ENCODE measurements around the gene SMYD3.

The SMYD3 gene

DNA sequence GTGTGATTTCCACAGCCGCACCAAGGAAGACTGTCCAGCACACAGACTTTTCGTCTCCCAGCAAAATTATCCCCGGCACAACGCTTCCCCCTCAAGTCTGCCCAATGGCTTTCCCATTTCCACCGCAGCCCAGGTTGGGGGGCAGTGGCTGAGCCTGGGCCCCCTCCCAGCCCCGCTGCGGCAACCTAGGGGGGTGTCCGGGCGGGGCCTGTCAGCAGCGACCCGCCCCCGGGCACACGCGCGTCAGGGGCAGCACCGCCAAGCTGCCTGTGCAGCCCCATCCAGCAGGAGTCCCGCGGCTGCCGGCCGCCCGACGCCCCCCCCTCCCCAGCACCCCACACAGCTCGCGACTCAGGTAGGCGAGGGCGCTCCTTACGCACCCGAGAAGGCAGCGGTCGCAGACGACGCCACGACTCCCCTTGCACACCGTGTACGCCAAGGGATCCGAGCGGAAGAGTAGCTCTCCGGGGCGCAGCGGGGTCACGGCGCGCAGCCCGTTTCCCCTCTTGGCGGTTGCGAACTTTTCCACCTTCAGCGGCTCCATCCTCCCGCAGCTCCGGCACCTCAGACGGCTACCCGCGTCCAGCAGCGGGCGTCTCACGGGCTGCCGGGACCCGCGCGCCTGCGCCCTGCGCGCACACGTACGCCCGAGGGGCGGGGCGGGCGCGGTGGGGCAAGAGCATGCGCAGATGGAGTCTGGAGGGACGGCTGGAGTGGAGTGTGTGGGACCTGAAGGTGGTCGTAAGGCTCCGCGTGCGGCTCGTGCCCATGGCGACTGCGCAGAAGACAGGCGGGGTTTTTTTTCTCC, at the start of gene SMYD3:
SMYD3 (minus strand) TSS at position 606 of the 808 bp plus-strand sequence.
- DNase-seq (ENCODE audit: low read depth, low spot score): peak; percentile 90

DNA sequence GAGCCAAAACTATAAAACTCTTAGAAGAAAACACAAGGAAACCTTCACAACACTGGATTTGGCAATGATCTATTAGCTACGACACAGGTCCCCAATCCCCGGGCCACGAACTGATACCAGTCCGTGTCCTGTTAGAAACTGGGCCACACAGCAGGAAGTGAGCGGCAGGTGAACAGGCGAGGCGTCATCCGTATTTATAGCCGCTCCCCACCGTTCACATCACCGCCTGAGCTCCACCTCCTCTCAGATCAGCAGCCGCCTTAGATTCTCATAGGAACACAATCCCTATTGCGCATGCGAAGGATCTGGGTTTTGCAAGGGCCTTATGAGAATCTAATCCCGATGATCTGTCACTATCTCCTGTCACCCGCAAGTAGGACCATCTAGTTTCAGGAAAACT, 47.1 kb upstream of the SMYD3 start:
- no peak for DNase-seq (ENCODE audit: low read depth, low spot score)

DNA sequence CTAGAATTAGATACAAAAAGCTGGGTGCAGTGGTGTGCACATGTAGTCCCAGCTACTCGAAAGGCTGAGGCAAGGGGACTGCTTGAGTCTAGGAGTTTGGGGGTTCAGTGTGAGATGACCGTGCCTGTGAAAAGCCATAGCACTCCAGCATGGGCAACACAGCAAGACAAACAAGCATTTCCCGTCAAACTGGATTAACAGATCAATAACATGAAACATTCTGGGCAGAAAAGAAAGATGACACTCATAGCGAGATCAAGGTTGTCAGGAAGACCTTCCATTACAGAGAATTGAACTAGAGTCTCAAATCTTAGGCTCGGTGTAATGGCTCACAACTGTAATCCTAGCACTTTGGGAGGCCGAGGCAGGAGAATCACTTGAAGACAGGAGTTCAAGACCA, 45.0 kb upstream of the SMYD3 start:
- no peak for DNase-seq (ENCODE audit: low read depth, low spot score)

DNA sequence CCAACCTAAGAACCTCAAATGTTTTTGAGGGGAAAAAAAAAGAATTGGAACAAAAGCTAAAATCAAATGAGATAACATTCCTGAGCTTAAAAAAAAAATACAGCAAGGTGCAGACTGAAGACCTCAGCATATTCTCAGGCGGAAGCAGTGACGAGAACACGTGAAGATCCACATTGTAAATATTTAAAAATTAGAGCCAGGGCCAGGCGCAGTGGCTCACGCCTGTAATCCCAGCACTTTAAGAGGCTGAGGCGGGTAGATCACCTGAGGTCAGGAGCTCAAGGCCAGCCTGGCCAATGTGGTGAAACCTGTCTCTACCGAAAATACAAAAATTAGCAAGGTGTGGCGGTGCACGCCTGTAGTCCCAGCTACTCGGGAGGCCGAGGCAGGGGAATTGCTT, 43.3 kb upstream of the SMYD3 start:
- DNase-seq (ENCODE audit: low read depth, low spot score): no peak

DNA sequence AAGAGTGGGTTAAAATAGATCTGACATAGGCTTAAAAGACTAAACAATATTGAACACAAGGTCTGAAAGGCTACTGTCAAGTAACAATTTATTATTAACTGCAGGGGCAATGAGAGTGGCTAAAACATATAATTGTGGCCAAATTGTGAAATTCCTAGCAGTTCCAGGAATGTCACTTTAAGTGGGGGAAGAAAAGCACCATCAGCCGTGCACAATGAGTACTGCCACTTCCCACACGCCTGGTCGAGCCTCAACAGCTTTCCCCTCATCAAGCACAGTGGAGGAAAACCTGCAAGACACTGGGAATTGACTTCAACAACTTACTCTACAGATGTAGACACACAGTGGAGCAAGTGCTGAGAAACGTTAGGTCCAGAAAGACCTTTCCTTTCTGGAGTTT, 42.6 kb upstream of the SMYD3 start:
- no peak for DNase-seq (ENCODE audit: low read depth, low spot score)

DNA sequence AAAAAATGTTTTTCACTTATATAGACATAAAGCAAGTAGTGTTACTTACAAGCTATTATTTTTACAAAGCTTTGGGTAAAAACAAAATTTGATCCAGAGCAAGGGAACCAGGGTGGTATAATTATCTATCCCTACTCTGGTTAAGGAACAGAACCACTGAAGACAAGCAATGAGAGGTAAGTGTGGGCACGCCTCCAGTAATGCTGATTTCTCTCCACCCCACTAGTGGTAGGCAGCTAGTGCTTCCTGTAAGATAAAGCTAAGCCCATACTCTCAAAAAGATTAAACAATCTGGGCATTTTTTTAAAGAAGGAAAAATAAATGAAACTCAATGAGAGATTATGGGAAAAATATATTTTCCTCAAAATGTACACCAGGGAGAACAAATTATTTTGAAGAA, 36.9 kb upstream of the SMYD3 start:
- no peak for DNase-seq (ENCODE audit: low read depth, low spot score)

DNA sequence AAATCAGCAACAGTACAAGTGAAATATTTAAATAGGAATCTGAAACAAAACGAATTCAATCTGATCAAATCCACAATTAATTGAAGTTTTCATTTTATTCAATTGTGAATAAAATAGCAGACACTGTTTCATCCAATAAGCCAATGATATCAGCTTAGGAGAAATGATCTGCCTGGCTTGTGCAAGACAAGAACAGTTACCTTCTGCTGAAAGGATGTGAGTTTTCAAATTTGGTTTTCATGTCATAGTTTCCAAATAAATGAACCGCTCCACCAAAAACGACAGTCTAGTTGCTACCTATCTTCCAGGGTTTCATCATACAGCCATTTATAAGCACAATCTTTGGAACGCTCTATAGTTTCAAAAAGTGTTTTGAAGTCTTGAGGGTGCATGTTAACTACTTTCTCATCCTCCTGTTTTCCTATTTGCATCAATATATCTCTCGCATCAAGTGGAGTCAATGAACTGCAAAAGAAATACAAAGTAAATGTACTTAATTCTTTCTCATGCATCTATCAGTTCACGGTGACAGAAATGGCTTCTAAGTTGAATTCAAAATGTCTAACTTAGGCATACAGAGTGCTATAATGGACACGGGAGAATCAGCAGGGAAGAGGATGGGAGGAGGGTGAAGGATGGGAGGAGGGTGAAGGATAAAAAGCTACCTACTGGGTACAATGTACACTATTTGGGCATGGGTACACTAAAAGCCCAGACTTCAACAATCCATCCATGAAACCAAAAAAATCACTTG, 33.8 kb upstream of the SMYD3 start:
- no peak for DNase-seq (ENCODE audit: low read depth, low spot score)

DNA sequence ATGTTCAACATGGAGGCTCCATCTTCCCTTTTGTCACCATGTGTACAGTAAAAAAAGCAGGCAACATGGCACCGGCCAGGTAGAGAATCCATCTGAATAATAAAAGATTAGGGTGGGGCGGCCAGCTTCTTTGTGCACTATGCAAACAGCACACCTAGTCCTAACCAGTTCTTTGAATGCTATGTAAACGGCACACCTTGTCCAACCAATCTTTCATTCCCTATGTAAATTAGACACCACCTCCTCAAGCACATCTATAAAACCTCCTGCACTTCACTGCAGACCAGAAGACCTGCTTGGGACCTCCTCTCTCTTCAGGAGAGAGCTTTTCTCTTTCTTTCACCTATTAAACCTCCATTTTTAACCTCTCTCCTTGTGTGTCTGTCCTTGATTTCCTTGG, 30.8 kb upstream of the SMYD3 start:
- peak; percentile 10 for DNase-seq (ENCODE audit: low read depth, low spot score)

DNA sequence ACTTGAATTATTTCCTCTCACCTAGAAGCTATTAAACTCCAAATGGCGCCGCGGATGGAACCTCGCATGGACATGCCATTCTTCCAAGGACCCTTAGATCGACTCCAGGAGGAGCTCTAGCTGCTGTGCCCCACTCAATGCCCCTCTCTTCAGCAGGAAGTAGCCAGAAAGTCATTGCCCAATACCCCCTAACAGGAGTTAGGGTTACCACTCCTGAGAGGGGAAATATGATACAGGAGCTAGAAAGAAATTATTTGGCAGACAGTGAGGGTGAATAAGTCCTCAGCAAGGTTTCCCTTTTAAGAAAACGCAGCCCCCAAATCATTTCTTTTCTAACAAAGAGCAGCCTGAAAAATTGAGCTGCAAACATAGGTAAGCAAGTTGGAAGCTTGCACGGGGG, 30.4 kb upstream of the SMYD3 start:
- no peak for DNase-seq (ENCODE audit: low read depth, low spot score)

DNA sequence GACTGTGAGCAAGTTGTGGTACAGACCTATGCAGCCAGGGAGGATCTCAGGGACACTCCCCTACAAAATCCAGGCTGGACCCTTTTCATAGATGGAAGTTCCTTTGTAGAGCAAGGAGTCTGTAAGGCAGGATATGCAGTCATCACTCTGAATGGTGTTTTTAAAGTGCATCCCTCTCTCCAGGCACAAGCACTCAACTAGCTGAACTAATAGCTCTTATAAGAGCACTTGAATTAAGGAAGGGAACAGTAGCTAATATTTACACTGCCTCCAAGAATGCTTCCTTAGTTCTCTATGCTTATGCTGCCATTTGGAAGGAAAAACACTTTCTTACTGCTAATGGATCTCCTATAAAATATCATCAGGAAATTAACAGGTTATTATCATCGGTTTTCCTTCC, 27.0 kb upstream of the SMYD3 start:
- DNase-seq (ENCODE audit: low read depth, low spot score): no peak

DNA sequence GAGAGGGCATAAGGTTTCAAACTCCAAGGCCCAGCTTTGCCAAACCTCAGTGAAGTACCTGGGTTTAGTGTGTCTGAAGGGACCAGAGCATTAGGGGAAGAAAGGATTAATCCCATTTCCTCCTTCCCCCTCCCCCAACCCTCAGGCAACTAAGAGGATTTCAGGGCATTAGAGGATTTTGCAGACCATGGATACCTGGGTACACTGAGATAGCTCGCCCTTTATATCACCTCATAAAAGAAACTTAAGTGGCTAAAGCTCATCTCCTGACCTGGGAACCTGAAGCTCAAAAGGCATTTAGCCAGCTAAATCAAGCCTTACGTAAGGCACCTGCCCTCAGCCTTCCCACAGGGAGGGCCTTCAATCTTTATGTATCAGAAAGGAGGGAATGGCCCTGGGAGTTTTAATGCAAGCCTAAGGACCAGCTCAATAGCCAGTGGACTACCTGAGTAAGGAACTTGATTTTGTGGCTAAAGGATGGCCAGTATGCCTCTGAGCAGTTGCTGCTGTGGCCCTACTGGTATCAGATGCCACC, 26.4 kb upstream of the SMYD3 start:
- DNase-seq (ENCODE audit: low read depth, low spot score): no peak

DNA sequence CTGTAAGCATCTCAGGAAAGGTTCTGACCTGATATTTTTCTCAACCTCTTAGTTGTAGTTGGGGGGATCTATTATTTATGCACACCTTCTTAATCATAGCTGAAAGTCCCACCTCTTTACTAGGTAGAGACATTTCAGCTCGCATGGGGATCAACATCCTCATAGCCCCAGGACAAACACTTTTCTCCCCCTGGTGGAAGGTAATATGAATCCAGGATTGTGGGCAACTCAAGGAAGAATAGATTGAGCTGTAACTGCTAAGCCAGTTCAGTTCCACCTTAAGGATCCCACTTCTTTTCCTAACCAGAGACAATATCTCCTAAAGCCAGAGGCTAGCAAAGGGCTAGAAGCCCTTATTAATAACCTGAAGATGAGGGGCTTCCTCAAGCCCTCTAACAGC, 25.4 kb upstream of the SMYD3 start:
- DNase-seq (ENCODE audit: low read depth, low spot score): no peak

DNA sequence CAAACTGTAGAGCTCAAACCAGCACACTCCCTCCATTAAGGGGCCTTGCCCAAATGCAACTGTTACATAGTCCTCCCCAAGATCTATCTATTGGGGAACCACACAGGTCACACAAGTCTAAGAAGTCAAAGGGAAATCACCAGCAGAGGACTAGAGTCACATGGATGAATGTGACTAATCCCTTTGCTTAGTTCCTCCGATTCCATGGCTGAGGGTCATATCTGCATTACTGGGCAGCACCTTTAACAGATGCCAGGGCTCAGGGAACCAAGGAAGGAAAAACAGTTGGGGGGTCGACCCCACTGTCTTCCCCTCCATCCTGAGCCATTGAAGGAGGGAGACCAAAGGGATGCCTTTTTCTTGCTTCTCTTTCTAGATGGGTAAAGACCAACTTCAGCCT, 23.4 kb upstream of the SMYD3 start:
- no peak for DNase-seq (ENCODE audit: low read depth, low spot score)

DNA sequence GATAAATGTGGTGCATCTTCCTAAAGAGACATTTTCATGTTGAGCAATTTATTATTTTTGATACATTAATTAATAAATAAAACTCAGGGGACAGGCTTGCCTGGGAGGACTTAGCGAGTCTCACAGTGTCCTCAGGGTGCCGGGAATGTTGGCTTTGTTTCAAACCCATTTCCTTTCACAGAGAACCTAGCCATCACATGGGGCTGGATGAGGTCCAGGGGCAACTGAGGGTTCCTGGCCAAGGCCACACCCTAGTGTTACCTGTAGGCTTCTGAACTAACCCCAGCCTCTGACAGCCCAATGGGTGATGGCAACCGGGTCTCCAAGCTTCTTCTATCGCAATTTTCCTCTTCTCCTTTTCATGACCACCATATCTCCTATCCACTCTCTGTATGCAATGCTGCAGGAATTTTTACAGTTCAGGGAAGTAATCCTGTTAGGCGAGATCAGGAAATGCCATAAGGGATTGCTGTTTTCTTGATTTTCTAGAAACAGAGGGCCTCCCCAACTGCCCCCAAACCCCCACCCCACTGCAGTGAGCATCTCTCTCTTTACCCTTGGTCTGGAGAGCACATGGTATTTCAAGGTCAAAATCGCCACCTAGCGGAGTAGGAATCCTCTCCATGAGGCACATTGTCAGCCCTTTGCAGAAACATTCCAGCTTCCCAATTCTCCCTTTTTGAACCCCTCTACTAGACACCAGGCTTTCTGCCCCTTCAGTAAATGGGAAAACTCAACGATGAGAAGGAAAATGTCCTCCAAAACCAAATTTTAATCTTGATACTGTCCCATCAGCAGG, 22.1 kb upstream of the SMYD3 start:
- no peak for DNase-seq (ENCODE audit: low read depth, low spot score)

DNA sequence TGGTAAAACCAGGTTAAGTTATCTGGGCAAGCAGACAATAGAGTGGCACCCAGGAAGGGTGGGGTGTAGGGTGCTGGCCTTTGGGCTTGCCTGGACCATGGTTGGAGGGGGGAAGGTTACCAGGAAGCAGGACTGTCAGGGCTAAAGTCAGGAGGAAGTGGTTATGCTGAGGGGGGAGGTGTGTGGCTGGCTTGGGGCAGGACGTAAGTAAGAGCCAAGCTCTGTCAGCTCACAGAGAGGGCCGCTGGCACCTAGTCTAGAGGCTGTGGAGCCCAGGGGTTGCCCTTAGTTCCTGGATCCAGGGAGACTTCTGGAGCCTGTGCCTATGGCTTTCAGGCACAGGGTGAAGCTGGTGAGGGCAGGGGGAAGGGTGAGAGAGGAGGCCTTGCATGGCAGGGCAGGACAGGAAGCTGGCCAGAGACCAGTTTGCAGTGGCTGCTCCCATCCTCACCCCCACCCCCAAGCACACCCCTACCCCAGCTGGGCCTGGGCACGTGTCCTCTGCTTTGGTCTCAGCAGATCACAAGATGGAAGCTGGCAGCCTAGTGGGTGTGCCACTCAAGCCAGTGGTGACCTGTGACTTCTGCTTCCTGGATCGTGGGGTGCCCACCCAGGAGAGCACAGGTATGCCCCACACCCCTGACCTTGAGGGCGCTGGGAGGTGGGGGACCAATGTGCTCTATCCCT, 20.5 kb upstream of the SMYD3 start:
- DNase-seq (ENCODE audit: low read depth, low spot score): no peak

DNA sequence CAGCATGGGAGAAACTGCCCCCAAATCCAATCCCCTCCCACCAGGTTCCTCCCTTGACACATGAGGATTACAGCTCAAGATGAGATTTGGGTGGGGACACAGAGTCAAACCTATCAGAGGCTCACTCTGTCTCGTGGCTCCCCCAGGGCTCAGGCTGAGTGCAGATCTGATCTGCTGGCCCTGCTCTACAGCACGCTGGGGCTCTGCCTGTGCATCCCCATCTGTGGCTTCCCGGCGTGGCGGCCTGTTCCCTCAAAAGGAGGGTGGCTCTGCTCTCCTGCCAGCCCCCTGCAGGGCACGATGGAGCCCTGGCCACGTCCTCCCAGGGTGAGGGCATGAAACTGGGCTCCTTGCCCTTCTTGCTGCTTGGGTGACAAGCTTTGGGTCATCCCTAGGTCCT, 19.8 kb upstream of the SMYD3 start:
- no peak for DNase-seq (ENCODE audit: low read depth, low spot score)

DNA sequence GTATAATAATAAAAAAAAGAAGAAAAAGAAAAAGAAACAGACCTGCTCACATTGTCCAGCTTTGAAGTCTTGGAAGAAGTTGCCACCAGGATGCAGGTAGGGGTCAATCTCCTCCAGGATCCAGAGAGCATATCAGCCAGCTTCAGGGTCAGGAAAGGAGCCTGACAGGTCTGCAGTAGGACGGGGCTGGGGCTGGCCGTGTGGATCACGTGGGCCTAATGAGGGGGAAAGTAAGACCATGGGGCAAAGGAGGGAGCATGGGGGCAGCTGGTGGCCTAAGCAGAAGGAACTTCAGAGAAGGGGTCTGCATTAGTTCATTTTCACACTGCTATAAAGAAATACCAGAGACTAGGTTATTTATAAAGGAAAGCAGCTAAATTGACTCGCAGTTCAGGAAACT, 19.3 kb upstream of the SMYD3 start:
- no peak for DNase-seq (ENCODE audit: low read depth, low spot score)

DNA sequence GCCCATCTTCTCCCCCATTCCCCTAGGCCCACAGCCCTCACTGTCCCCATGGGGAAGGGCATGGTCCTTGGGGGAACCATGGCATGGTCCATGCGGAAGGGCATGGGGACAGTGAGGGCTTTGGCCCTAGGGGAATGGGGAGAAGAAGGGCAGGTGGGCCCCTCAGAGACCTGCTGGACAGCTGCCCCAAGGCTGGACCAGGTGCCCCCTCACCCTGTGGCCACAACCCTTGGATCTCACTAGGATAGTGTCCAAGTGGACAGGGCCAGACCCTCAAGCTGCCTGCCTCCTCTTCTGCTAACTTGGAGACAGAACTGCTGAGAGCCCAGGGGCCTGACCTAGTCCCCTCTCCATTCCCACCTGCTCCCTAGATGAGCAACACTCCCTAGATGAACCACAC, 12.4 kb upstream of the SMYD3 start:
- no peak for DNase-seq (ENCODE audit: low read depth, low spot score)

DNA sequence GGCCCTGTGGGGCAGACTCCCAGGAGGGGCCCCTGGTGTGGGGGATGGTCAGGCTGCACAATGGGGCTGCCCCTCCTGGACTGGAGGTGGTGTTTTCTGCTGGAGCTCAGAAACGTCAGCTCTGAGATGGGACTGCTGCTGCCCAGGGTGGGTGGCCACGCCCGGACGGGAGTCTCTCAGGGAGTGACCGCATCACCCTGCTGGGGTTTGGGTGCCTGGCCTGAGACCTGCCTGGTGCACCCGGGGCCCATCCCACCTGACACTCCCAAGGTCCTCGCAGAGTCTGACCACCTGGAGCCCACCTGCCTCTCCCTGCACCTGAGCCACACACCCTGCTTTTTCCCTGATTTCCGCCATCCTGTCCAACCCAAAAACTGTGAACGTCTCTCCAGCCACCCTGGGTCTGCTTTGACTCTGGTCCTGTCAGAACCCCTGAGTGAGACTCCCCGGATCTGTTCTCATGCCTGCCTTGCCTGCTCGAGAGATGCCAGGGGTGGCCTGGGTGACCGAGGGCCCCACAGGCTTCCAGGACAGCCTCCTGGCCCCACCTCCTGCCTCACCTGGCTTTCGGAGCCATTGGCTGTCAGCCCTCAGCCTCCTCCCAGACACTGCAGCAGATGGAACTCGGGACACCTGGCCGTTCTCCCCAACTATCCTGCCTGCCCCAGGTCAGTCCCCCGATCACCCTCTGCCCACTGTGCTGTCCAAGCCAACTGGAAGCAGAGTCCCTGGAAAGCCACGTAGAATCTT, 11.6 kb upstream of the SMYD3 start:
- no peak for DNase-seq (ENCODE audit: low read depth, low spot score)

DNA sequence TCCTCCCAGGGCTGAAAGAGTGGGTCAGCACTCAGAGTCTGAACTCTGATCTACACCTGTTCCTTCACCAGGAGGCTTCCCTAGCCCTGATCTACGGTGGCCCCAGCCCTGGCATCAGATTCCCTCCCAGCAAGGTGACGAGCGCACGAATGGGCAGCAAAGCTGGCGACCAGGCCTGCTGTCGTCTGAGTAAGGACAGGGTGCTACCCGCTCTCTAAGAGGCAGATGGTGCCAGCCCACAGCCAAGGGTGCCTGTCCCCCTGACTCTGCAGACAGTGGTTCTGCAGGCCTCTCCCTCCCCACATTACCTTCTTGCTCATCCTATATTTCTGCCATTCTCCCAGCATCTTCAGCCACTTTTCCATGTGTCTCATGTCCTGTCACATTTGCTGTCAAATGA, 10.3 kb upstream of the SMYD3 start:
- DNase-seq (ENCODE audit: low read depth, low spot score): no peak

DNA sequence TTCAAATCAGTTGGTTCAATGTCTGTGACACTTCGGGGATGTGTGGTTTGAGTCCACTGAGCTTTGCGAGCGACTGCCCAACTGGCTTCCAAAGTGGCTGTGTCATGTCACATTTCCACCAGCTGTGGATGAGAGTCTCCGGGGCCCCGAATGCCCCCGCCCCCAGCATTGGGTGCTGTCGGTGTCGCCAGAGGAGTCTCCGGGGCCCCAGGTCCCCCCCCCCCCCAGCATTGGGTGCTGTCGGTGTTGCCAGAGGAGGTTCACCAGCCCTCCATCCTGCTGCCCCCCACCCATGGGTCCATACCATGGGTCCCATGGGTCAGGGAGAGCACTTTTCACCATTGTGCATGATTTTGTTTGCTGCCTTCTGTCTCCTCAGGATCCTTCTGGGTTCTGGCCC, 9.0 kb upstream of the SMYD3 start:
- DNase-seq (ENCODE audit: low read depth, low spot score): no peak
